ENCODE measurements around the gene NIPBL. TPM values are rescaled to one million over a fixed set of nuclear protein-coding genes. Genes with fewer than 3 reads are reported as not detected.

The NIPBL gene
- polyA plus RNA-seq, 1 experiment: 37.0 TPM

DNA sequence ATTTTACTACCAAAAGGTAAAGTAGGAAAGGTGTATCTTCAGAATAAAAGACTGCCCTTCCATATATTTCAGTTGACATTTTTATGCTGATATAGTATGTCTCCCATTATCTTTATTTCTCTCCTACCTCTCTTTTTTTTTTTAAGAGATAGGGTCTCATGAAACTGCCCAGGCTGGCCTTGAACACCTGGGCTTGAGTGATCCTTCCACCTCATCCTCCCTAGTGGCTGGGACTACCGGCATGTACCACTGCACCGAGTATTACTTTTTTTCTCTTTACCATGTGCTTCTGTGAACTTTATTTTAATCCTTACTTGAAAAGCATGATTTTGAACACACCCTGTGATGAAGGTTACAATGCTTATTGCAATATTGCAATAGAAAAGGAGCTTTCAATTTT is 42.7 kb downstream of the NIPBL start:
- Histone ChIP-seq H3K27me3 (ENCODE audit: control insufficient read depth, insufficient read depth, low read length) (no peaks in the 10 kb centered on the region), H3K4me3 (ENCODE audit: low read depth, low read length) (no peak overlapping the region), H3K9me3 (ENCODE audit: control insufficient read depth, insufficient read depth, low read length) (no peaks in the 10 kb centered on the region), H3K27ac (ENCODE audit: low read depth, low read length) (no peak overlapping the region)
- ChIA-PET CTCF (no interaction called here), POLR2A (no interaction called here)
- no peak for TF ChIP-seq CTCF (IDR thresholded peaks at IDR 0.05; ENCODE audit: low read depth, low read length)
- no peak for DNase-seq (ENCODE audit: low read depth, low spot score)

GRCh38 chr5:36919650-36920049 is 43.1 kb downstream of the NIPBL start:
- Histone ChIP-seq H3K4me3 (ENCODE audit: low read depth, low read length) (no peak overlapping the region), H3K27me3 (ENCODE audit: control insufficient read depth, insufficient read depth, low read length) (no peaks in the 10 kb centered on the region), H3K27ac (ENCODE audit: low read depth, low read length) (no peak overlapping the region), H3K9me3 (ENCODE audit: control insufficient read depth, insufficient read depth, low read length) (no peaks in the 10 kb centered on the region)
- DNase-seq (ENCODE audit: low read depth, low spot score): no peak
- TF ChIP-seq CTCF (IDR thresholded peaks at IDR 0.05; ENCODE audit: low read depth, low read length): no peak
- ChIA-PET CTCF (no interaction called here), POLR2A (no interaction called here)

DNA sequence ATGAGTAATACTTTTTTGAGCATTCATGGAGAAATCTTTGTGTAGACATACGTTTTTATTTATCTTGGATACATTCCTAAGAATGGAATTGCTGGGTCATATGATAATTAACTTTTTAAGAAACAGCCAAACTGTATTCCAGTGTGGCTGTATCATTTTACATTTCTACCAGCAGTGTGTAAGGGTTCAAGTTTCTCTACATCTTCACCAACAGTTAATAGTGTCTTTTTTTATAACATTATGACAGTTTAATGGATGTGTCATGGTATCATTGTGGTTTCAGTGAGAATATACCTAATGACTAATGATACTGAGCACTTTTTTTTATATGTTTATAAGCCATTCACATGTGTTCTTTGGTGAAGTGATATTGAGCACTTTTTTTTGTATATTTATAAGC is 52.4 kb downstream of the NIPBL start:
- DNase-seq (ENCODE audit: low read depth, low spot score): peak; percentile 18
- POLR2A ChIA-PET: no interaction called here
- TF ChIP-seq CTCF (IDR thresholded peaks at IDR 0.05; ENCODE audit: low read depth, low read length): no peak
- Histone ChIP-seq H3K27me3 (ENCODE audit: control insufficient read depth, insufficient read depth, low read length) (no peaks in the 10 kb centered on the region), H3K4me3 (ENCODE audit: low read depth, low read length) (no peak overlapping the region), H3K27ac (ENCODE audit: low read depth, low read length) (no peak overlapping the region), H3K9me3 (ENCODE audit: control insufficient read depth, insufficient read depth, low read length) (no peaks in the 10 kb centered on the region)
- CTCF ChIA-PET: interaction anchor here (0.6 to 1.3 kb wide), 3 partner anchors 17 to 54 kb away, joined by 3 read pairs; no protein-coding TSS in a partner anchor

GRCh38 chr5:36929438-36929837 is 52.9 kb downstream of the NIPBL start:
- CTCF ChIA-PET: interaction anchor here (1.3 kb wide), 1 partner anchor 54 kb away, joined by 3 read pairs; no protein-coding TSS in a partner anchor

DNA sequence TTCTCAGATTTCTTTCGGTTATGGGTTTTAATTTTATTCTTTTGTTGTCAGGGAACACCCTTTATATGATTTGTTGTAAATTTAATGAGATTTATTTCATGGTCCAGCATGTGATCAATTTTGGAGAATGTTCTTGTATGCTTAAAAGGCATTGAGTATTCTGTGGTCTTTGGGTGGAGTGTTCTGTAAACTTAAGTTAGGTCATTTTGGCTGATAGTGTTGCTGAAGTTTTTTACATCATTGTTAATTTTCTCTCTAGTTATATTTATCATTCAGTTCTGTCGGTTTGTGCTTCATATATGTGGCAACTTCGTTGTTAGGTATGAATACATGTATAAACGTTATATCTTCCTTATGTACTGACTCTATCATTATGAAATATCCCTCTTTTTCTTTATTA is 55.5 kb downstream of the NIPBL start:
- Histone ChIP-seq H3K27me3 (ENCODE audit: control insufficient read depth, insufficient read depth, low read length) (no peaks in the 10 kb centered on the region), H3K9me3 (ENCODE audit: control insufficient read depth, insufficient read depth, low read length) (no peaks in the 10 kb centered on the region), H3K4me3 (ENCODE audit: low read depth, low read length) (no peak overlapping the region), H3K27ac (ENCODE audit: low read depth, low read length) (no peak overlapping the region)
- CTCF ChIA-PET: interaction anchor here (1.1 kb wide), 1 partner anchor 13 kb away, joined by 3 read pairs; no protein-coding TSS in a partner anchor
- TF ChIP-seq CTCF (IDR thresholded peaks at IDR 0.05; ENCODE audit: low read depth, low read length): no peak
- POLR2A ChIA-PET: no interaction called here
- DNase-seq (ENCODE audit: low read depth, low spot score): no peak

More at GRCh38 chr5:36929438-36929837, 52.9 kb downstream of the NIPBL start:
- TF ChIP-seq CTCF (IDR thresholded peaks at IDR 0.05; ENCODE audit: low read depth, low read length): no peak
- Histone ChIP-seq H3K9me3 (ENCODE audit: control insufficient read depth, insufficient read depth, low read length) (no peaks in the 10 kb centered on the region), H3K27ac (ENCODE audit: low read depth, low read length) (no peak overlapping the region), H3K4me3 (ENCODE audit: low read depth, low read length) (no peak overlapping the region), H3K27me3 (ENCODE audit: control insufficient read depth, insufficient read depth, low read length) (no peaks in the 10 kb centered on the region)
- POLR2A ChIA-PET: no interaction called here
- DNase-seq (ENCODE audit: low read depth, low spot score): no peak
